CD4-positive, alpha-beta T cell treated with Interleukin-1 beta for 1 hour (primary cell): ENCODE measurements around the gene OR13C8.
"Not testable (repeated sequence)": the region's sequence is repeated elsewhere in the genome, so short reads cannot be mapped to it uniquely, and the experiment has no call there.

Source experiments
- DNase-seq, 2 donors: peaks; one replicate each; pipeline ENCODE4 v3.0.0-alpha.2; 2020 to 2022

Gene OR13C8, protein sequence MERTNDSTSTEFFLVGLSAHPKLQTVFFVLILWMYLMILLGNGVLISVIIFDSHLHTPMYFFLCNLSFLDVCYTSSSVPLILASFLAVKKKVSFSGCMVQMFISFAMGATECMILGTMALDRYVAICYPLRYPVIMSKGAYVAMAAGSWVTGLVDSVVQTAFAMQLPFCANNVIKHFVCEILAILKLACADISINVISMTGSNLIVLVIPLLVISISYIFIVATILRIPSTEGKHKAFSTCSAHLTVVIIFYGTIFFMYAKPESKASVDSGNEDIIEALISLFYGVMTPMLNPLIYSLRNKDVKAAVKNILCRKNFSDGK

DNA sequence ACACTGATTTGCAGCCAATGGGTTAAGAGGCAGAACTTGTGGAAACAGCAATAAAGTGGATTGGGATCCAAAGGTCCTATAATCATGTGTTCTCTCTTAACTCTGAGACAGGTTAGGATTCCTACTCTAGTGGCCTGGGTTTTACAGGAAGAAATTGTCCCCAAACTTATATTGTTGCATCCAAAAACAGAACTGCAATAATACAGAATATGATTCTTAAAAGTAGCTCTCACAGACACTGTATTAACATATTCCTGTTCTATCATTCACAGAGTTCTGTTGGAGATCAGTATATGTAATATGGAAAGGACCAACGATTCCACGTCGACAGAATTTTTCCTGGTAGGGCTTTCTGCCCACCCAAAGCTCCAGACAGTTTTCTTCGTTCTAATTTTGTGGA lies at the start of gene OR13C8:
Gene OR13C8, plus strand, starts transcription at position 301 of the 400 bp plus-strand sequence. Its CDS starts 0 bp downstream, at position 301.
- DNase-seq: no peak

DNA sequence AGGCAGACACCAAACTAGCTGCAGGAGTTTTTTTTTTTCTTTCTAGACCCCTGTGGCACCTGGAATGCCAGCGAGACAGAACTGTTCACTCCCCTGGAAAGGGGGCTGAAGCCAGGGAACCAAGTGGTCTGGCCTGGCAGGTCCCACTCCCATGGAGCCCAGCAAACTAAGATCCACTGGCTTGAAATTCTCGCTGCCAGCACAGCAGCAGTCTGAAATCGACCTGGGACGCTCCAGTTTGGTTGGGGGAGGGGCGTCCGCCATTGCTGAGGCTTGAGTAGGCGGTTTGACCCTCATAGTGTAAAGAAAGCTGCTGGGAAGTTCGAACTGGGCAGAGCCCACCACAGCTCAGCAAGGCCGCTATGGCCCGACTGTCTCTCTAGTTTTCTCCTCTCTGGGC lies 48.7 kb upstream of the OR13C8 start:
- DNase-seq: not testable (repeated sequence)

DNA sequence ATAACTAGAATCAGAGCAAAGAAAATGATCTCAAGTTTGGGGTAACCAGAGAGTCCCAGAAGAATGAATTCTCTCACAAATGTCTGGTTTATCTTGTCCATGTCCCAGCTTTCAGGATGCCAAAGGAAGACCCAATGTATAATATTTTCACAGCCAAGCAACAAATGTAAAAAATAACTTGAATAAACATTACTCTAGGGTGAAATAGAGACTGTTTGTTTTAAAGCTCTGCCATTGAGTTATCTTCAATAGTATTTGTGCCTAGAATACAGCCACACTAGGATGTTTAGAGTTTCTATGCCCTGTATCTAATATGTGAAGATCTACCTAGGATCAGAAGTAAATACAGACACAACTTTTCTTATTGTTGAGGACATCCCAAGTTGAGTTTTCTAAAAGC lies 41.9 kb upstream of the OR13C8 start, which contains the start of gene OR13C4:
Gene OR13C4, minus strand, starts transcription at position 101 of the 400 bp plus-strand sequence. Its CDS starts 0 bp downstream, at position 101.
- DNase-seq: no peak

DNA sequence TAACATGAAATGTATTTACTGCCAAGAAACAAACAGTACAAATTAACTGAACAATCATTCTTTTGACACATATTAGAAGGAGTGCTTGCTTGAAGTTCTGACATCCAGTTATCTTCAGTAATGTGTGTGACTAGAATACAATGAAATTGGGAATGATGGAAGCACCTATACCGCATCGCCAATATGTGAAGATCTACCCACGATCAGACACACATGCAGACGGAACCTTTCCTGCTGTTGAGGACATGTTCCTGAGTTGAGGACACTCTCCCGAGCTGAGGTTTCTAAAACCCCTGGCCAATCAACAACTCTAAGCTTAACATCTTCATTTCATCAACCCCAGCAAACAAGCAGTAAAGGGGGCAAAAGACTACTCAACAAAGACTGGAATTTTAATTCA lies 32.2 kb upstream of the OR13C8 start, which contains the start of gene OR13C3:
Gene OR13C3, minus strand, starts transcription at position 101 of the 400 bp plus-strand sequence. CDS start 133 bp downstream, outside the sequence.
- no peak for DNase-seq

DNA sequence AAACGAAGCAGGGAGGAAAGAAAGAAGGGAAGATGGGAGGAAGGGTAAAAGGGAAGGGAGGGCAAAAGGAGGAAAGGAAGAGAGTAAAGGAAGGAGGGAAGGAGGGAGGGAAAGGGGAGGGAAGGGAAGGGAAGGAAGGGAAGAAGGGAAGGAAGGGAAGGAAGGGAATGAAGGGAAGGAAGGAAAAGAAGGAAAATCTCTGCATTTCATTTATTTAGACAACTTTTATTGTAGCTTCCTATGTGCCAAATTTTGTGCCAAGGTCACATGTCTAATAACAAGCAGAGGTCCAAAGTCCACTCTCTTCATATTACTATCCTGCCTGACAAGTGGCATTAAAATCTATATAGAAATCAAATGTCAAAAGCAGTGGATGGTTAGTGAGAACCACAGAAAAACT lies 29.7 kb upstream of the OR13C8 start:
- DNase-seq: no peak

DNA sequence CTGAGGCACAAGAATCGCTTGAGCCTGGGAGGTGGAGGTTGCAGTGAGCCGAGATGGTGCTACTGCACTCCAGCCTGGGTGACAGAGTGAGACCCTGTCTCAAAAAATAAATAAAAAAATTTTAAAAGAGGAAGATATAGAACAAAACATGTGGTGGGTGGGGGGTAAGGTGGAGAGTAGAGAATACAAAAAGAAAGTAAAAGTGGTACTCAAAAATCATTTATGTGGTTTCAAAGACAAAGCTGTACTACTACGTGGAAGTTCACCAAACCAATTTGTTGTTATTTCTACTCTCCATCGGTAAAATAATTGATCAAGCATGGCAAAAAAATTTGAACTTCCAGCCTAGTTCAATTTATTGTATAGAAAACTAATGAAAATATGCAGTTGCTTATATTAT lies 24.3 kb upstream of the OR13C8 start:
- DNase-seq: no peak

DNA sequence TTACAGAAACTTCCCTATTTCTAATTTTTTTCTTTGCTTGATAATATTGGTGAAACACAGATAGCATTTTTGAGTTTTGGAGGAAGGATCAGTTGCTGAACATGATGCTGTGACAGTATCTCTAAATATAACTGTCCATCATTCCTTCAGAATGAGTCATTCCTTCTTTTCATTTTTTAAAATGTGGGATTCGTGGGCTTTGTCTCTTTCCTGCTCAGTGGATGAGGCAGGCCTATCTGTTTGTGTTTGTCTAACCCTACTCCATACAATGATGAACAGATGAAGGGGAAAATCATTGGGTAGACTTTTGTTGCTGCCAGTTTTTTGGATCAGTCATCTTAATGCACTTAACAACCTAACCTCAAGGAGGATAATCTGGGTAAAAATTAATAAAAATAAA lies 15.7 kb upstream of the OR13C8 start:
- DNase-seq: no peak

DNA sequence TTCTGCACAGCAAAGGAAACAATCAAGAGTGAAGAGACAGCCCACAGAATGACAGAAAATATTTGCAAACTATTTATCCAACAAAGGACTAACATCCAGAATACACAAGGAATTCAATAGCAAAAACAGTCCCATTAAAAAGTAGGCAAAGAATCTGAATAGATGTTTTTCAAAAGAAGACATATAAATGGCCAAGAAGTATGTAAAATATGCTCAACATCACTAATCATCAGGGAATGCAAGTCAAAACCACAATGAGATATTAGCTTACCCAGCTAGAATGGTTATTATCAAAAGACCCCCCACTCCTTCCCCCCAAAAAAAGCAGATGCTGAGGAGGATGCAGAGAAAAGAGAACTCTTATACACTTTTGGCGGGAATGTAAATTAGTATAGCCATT lies 13.4 kb upstream of the OR13C8 start:
- DNase-seq: no peak

DNA sequence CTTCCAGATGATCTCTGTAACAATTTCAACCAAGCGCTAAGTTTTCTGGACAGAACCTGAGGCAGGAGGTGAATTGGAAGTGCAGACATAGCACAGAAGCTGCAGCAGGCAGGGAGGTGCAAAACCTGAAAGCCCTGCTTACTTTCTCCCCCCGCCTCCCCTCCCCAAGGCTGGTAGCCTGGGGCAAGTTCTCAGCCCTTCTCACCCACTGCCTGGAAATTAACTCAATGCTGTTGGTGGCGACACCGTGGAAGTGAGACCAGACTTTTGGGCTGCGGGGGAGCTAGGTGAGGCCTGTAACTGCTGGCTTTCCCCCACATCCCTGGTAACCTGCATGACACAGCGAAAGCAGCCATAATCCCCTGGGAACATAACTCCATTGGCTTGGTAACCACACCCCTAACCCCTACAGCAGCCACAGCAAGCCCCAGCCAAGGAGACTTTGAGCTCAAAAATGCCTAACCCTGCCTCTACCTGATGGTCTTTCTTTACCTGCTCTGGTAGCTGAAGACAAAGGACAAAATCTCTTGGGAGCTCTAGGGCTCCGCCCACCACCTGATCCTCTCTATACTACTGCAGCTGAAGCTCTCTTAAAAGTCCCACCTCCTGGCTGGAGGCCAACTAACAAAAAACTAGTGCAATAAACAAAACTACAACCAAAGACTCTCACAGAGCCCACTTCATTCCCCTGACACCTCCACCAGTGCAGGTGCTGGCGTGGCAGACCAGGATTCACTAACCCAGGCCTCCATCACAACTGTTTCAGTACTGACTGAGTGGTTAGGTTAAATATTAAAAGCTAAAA lies 11.9 kb upstream of the OR13C8 start:
- DNase-seq: no peak

DNA sequence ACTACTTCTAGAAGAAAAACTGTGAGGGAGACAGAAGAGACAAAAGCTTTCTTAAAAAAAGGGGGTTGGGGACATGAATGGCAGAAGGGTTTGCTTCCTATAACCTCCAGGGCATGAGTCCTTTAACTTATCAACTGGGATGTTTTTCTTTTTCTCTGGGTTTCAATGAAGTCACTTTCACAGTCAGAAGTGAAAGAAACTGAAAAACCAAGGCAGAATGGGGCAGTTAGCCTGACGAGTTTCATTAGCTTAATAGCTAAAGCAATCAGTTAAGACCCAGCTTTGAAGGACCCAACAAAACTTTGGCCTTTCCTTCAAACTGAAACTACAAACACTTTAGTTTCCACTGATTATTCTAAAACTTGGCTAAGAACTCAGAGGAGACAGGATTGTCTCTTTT lies 4.6 kb upstream of the OR13C8 start:
- no peak for DNase-seq

DNA sequence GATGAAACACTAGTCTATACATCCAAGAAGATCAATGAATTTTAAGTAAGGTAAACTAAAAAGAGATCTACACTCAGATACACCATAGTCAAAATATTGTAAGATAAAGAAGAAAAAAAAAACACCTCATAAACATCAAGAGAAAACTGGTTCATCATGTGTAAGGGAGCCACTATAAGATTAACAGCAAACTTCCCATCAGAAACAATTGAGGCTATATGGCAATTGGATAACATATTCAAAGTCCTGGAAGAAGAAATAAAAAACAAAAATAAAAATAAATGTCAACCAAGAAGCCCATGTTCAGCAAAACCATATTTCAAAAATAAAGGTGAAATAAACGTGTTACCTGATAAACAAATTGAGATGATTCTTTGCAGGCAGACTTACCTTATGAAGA lies 3.6 kb downstream of the OR13C8 start:
- DNase-seq: no peak

DNA sequence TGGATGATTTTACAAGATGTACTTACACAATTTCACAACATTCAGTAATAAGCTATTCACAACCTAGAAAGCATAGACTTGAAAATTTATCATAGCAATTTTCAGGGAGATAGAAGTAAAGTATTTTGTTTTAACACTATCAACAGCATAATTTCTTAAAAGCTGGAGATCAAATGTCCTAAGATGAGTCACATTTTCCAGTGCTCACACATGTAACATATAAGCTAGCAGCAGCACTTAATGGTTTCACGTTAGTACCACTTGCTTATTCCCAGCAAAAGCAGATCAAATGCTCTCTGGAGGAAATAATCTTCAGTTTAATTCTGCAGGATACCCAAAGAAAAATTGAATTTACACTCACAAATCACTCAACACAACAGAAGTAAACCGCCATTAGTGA lies 6.5 kb downstream of the OR13C8 start:
- no peak for DNase-seq

DNA sequence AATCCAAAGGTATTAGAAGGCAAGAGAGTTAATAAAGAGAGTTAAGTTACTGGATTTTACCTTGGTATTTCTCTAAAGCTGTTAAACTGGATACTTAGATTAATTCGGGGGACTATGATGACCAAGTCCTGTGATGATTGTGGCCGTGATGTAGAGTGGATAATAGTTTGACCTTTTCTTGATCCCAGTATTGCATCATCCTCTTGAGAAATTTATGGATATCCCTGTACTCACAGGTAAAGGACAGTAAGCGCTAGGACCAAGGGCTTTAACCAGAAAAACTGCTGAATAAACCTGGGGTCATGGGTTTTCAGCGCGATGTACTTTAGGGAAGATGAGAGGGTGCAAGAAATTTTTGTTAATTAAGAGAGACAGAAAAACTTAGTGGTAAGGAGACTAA lies 8.3 kb downstream of the OR13C8 start:
- DNase-seq: no peak

DNA sequence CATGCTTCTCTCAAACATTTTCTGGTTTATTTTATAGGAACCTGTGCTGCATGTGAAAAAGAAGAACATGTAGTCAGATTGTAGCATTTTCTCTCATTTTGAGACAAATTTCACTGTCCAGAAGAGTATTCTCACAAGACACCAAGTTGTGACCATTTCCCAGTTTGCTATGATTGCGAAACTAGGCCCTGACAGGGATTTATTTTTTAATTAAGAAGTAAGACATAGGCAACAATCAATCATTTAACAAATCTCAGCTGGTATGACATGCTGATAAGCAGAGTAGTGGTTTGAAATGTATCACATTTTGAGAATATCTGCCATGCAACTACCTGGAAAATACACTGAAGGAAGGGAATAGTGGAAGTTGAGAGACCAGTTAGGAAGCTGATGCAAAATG lies 11.6 kb downstream of the OR13C8 start:
- DNase-seq: no peak

DNA sequence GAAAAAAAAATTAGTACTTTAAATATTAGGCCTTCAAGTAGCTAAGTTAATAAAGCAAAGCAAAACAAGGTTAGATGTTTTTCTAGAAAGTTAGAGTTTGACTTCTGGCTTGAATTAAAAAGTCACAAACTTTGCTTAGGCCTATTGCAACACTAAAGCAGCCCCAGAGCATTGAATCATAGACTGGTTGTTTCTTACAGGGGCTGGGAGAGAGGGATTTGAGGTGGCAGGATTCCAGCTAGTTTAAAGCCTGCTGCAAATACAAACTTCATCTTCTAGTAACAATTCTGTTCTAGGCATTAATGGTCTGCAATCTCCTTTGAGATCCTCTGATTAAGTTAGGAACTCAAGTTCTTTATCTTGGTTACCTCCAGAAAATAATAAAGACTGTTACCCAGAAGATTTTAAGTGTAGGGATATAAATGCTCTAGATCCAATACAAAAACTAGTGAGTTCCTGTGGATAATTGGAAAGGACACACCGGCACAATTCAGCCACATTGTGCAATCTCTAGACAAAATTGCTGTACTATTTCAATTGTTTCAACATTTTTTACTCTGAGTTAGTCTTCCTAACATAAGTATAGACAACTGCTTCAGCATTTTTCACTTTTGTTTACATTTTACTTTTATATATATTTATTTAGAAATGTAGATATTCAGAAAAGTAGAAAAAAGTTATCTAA lies 17.7 kb downstream of the OR13C8 start:
- DNase-seq: no peak

DNA sequence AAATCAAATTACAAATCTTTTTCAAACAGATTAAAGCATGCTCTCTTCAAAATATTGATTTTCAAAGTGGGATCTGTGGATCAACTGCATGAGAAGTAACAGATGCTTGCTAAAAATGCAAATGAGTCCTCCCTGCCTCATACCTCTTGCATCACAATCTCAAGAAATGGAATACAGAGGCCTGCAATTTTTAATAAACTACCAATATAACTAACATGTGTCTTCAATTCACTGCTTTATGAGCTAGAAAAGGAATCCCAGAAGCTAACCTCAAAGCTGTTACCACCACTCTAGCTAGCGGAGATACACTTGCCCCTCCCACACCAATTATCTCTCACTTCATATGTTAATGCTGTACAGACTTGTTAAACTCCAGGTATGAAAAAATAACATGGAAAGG lies 20.7 kb downstream of the OR13C8 start:
- no peak for DNase-seq

DNA sequence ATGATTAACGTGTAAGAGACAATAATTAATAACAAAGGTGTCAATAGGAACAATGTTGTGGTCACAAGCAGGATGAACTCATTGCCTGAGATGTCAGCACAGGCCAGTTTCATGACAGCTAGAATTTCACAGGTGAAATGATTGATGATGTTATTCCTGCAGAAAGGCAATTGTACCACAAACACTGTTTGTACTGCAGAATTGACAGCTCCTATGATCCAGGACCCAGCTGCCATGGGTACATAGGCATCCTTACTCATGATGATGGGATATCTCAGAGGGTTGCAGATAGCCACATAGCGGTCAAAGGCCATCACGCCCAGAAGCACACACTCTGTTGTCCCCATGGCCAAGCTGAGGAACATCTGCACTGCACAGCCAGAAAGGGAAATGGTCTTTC lies 29.8 kb downstream of the OR13C8 start:
- not testable (repeated sequence) for DNase-seq

DNA sequence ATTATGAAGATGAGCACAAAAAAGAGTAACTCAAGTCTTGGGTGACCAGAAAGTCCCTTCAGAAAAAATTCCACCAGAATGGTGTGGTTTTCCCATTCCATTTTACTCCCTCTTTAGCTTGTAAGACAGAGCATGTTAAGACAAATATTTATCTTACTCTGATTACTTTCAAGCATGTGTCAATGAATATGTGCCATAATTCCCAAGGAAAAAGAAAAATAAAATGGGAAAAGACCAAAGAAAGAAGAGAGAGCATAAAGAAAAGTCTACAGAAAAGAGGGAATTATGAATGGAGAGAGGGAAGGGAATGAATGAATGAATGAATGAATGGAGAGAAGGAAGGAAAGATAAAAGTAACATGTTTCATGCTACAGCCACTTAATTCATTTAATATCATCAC lies 30.3 kb downstream of the OR13C8 start, which contains the start of gene OR13C5:
Gene OR13C5, minus strand, starts transcription at position 101 of the 400 bp plus-strand sequence. Its CDS starts 0 bp downstream, at position 101.
- not testable (repeated sequence) for DNase-seq

DNA sequence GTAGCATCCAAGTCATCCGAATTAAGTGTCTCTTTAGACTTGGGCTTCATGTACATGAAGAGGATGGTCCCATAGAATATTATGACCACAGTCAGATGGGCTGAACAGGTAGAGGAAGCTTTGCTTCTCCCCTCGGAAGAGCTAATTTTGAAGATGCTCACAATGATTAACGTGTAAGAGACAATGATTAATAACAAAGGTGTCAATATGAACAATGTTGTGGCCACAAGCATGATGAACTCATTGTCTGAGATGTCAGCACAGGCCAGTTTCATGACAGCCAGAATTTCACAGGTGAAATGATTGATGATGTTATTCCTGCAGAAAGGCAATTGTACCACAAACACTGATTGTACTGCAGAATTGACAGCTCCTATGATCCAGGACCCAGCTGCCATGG lies 35.8 kb downstream of the OR13C8 start:
- DNase-seq: no peak

DNA sequence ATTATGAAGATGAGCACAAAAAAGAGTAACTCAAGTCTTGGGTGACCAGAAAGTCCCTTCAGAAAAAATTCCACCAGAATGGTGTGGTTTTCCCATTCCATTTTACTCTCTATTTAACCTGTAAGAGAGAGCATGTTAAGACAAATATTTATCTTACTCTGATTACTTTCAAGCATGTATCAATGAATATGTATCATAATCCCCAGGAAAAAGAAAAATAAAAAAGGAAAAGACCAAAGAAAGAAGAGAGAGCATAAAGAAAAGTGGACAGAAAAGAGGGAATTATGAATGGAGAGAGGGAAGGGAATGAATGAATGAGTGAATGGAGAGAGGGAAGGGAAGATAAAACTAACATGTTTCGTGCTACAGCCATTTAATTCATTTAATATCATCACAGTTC lies 36.6 kb downstream of the OR13C8 start, which contains the start of gene OR13C2:
Gene OR13C2, minus strand, starts transcription at position 101 of the 400 bp plus-strand sequence. Its CDS starts 0 bp downstream, at position 101.
- DNase-seq: not testable (repeated sequence)

DNA sequence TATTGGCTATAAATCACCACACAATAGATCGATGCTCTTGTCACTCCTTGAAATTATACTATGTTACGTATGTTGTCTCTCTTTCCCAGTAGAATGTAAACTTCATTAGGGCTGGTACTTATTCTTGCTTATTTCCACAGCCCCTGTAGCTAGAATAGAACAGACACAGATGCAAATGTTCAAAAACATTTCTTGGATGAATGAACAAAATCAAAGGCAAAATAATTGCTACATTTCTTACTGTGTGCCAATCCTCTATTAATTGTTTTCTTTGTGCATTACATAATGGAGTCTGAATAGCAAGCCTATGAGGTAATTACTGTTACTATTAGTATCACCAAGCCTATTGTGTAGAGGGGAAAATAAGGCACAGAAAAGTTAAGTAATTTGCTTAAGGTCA lies 37.2 kb downstream of the OR13C8 start:
- no peak for DNase-seq

DNA sequence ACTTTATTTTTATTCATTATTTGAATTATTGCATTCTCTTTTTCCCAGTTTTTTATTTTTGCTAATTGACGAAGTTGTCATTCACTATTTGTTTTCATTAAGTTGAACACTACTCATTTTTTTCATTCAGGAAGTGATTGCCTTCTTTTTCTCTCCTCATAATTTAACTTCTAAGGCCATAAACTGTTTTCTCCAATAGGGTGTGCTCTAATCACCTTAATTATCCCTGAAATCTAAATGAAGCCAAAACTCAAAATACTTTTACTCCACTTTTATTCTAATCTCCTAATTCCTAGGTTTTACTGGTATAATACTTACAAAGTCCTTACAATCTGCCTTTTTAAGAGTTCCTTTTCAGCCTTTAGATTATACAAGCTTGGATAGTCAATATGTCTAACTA lies 39.4 kb downstream of the OR13C8 start:
- no peak for DNase-seq

DNA sequence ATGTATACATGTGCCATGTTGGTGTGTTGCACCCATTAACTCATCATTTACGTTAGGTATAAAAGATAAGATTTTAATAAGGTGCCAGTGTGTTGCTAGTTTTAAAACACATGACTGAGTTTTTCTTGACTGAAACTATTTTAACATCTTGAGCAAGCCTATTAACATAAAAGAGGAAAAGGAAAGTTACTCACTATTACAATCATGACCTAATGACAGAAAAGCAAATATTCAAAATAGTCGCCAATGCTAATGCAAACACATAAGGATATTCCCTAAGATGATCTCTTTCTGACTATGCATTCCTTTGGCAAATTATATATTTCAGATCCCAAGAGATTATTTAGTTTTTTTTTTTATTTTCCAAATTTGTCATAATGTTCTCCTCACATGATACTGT lies 42.2 kb downstream of the OR13C8 start:
- no peak for DNase-seq
